HepG2 (cell line): ENCODE data around the gene NYNRIN. TPM values are rescaled to one million over a fixed set of nuclear protein-coding genes. Genes with fewer than 3 reads are reported as not detected.

ENCODE experiments used
- ARNT2 ChIP-seq: sonication (generic); formaldehyde crosslinking; IDR thresholded peaks from 2 replicates; pipeline ENCODE4 v1.8.0; 2022; ENCODE audit warnings: mild to moderate bottlenecking, low read depth, missing genetic modification reagents, moderate library complexity
- BRF2 ChIP-seq: sonication (generic); formaldehyde crosslinking; IDR thresholded peaks from 2 replicates; pipeline ENCODE4 v1.8.1; 2022; ENCODE audit warnings: mild to moderate bottlenecking, missing genetic modification reagents
- CREB1 ChIP-seq, 2 experiments: fragments of 450-650 bp in 1 of 2; IDR thresholded peaks; 2 replicates each; pipeline ENCODE4 v1.6.1; 2016 to 2017; ENCODE audit warnings: control low read depth in 1 of 2, mild to moderate bottlenecking in 1 of 2, missing compliant biosample characterization in 1 of 2, missing genetic modification characterization in 1 of 2
- ETV6 ChIP-seq: sonication (generic); formaldehyde crosslinking; conservative IDR thresholded peaks from 2 replicates; pipeline ENCODE4 v1.4.0; 2020; ENCODE audit warnings: missing genetic modification reagents
- FOXO4 ChIP-seq: sonication (generic); formaldehyde crosslinking; conservative IDR thresholded peaks from 2 replicates; pipeline ENCODE4 v1.8.1; 2023; ENCODE audit warnings: missing genetic modification reagents
- KAT2B ChIP-seq: fragments of 150-350 bp; IDR thresholded peaks from 2 replicates; pipeline ENCODE4 v1.6.1; 2014; ENCODE audit warnings: low read depth, low read length, borderline replicate concordance
- MATR3 ChIP-seq: sonication (generic); formaldehyde crosslinking; IDR thresholded peaks from 2 replicates; pipeline ENCODE4 v1.4.0; 2020; ENCODE audit warnings: missing genetic modification reagents
- MBNL3 ChIP-seq: fragments of 250-450 bp; sonication (Bioruptor Pico); conservative IDR thresholded peaks from 2 replicates; pipeline ENCODE4 v1.8.0; 2022; ENCODE audit warnings: mild to moderate bottlenecking, inconsistent platforms
- MED8 ChIP-seq: sonication (generic); formaldehyde crosslinking; IDR thresholded peaks from 2 replicates; pipeline ENCODE4 v1.8.1; 2023; ENCODE audit warnings: mild to moderate bottlenecking, missing genetic modification reagents; ENCODE audit not compliant: insufficient replicate concordance
- MTF2 ChIP-seq: sonication (generic); formaldehyde crosslinking; IDR thresholded peaks from 2 replicates; pipeline ENCODE4 v1.5.0; 2020; ENCODE audit warnings: missing genetic modification reagents, borderline replicate concordance
- NRL ChIP-seq: sonication (generic); formaldehyde crosslinking; IDR thresholded peaks from 2 replicates; pipeline ENCODE4 v1.5.0; 2020; ENCODE audit warnings: missing genetic modification reagents, mild to moderate bottlenecking, moderate library complexity, borderline replicate concordance
- PAF1 ChIP-seq: IDR thresholded peaks from 2 replicates; pipeline ENCODE4 v1.6.1; 2016; ENCODE audit warnings: missing genetic modification reagents, missing compliant biosample characterization
- SNAPC5 ChIP-seq: sonication (generic); formaldehyde crosslinking; IDR thresholded peaks from 2 replicates; pipeline ENCODE4 v1.8.1; 2023; ENCODE audit warnings: mild to moderate bottlenecking, missing genetic modification reagents, borderline replicate concordance
- SOX13 ChIP-seq, 3 experiments: fragments of 450-650 bp in 1 of 3; sonication (generic) in 1 of 3; formaldehyde crosslinking in 1 of 3; IDR thresholded peaks in 2 of 3; conservative IDR thresholded peaks in 1 of 3; 2 replicates each; pipeline versions ENCODE4 v1.5.0 to v1.6.1; 2016 to 2020; ENCODE audit warnings: antibody characterized with exemption in 1 of 3, mild to moderate bottlenecking in 1 of 3, missing compliant biosample characterization in 1 of 3, missing genetic modification reagents in 1 of 3, moderate library complexity in 1 of 3
- SRF ChIP-seq: IDR thresholded peaks from 2 replicates; pipeline ENCODE4 v1.6.1; 2011; ENCODE audit warnings: mild to moderate bottlenecking, low read depth, low read length, moderate library complexity
- SSRP1 ChIP-seq: IDR thresholded peaks from 2 replicates; pipeline ENCODE4 v1.6.1; 2016; ENCODE audit warnings: control low read depth
- TFDP2 ChIP-seq: sonication (generic); formaldehyde crosslinking; IDR thresholded peaks from 2 replicates; pipeline ENCODE4 v1.4.0; 2020; ENCODE audit warnings: missing genetic modification reagents
- TOE1 ChIP-seq: sonication (generic); formaldehyde crosslinking; IDR thresholded peaks from 2 replicates; pipeline ENCODE4 v1.4.0; 2020; ENCODE audit warnings: mild to moderate bottlenecking, missing genetic modification reagents
- ZBTB2 ChIP-seq: sonication (generic); formaldehyde crosslinking; IDR thresholded peaks from 2 replicates; pipeline ENCODE4 v1.8.0; 2022; ENCODE audit warnings: low read depth, missing genetic modification reagents
- ZNF572 ChIP-seq: sonication (generic); formaldehyde crosslinking; IDR thresholded peaks from 2 replicates; pipeline ENCODE4 v1.5.1; 2020; ENCODE audit warnings: mild to moderate bottlenecking, missing genetic modification reagents
- ZSCAN9 ChIP-seq: IDR thresholded peaks from 2 replicates; pipeline ENCODE4 v1.6.1; 2016; ENCODE audit warnings: borderline replicate concordance
- polyA plus RNA-seq, 8 experiments: library from polyadenylated mRNA; depleted of rRNA in 3 of 8; stranded (reverse) in 7 of 8; unstranded in 1 of 8; fragments of >200 nt; fragmentation: Illumina TruSeq in 4 of 8; extraction: Trizol in 4 of 8; gene quantifications; 2 replicates each; pipeline versions ENCODE4 v1.2.1 to v1.2.3, GENCODE V29; 2011 to 2016; ENCODE audit warnings: low read depth in 4 of 8, missing spikeins in 1 of 8, mixed read lengths in 1 of 8; ENCODE audit not compliant: insufficient read depth in 1 of 8
- total RNA-seq, 5 experiments: library from RNA; depleted of rRNA; stranded (reverse); fragments of >200 nt; fragmentation: Illumina TruSeq; extraction: Trizol; gene quantifications; 2 replicates each; pipeline ENCODE4 v1.2.3, GENCODE V29; 2016; ENCODE audit warnings: low read depth in 1 of 5

NYNRIN gene
- total and polyA plus RNA-seq, 2 of the 13 experiments (the other 11 are each of a cell fraction or from before 2014, with no cell fraction given): 0.63 to 1.1 TPM

GRCh38 chr14:24441485-24441884 lies 42.7 kb downstream of the NYNRIN start (continued):
- no peak for TF ChIP-seq MBNL3
- TF ChIP-seq NRL (CRISPR knock-in tag): no peak
- TF ChIP-seq CREB1 (IDR thresholded peaks at IDR 0.05): no peak
- TF ChIP-seq CREB1 (CRISPR knock-in tag; IDR thresholded peaks at IDR 0.05): no peak
- TF ChIP-seq MED8 (CRISPR knock-in tag): no peak
- no peak for TF ChIP-seq KAT2B
- TF ChIP-seq PAF1: peak; percentile 78
- no peak for TF ChIP-seq SNAPC5 (CRISPR knock-in tag)
- 0 out of 2 replicates have a peak, but pooled peaks have one; percentile 28 for TF ChIP-seq ZSCAN9
- TF ChIP-seq TFDP2 (CRISPR knock-in tag): 0 out of 2 replicates have a peak, but pooled peaks have one; percentile 23
- TF ChIP-seq TOE1: peak; percentile 81; the same call in 1 of the 2 replicates
- TF ChIP-seq BRF2 (CRISPR knock-in tag): no peak
- no peak for TF ChIP-seq ZNF572
- 0 out of 2 replicates have a peak, but pooled peaks have one; percentile 27 for TF ChIP-seq SOX13 (IDR thresholded peaks at IDR 0.05)
- TF ChIP-seq SOX13 (CRISPR knock-in tag; conservative IDR thresholded peaks at IDR 0.05 in 1 of 2, IDR thresholded peaks at IDR 0.05 in 1 of 2): no peak
- no peak for TF ChIP-seq ETV6 (CRISPR knock-in tag)
- TF ChIP-seq SRF: no peak
- TF ChIP-seq ARNT2: no peak
- 0 out of 2 replicates have a peak, but pooled peaks have one; percentile 33 for TF ChIP-seq MTF2 (CRISPR knock-in tag)
- TF ChIP-seq MATR3 (CRISPR knock-in tag): no peak
- TF ChIP-seq SSRP1 (CRISPR knock-in tag): no peak
- TF ChIP-seq FOXO4: no peak; the same call in 1 of the 2 replicates
- peak; percentile 57; the same call in 1 of the 2 replicates for TF ChIP-seq ZBTB2 (CRISPR knock-in tag)
